GM23248 (cell line): ENCODE data around the gene CHM.

Experiments
- EZH2 ChIP-seq: fragments of 200-600 bp; sonication (generic); IDR thresholded peaks from 2 replicates; pipeline ENCODE4 v1.6.1; 2018; ENCODE audit warnings: antibody characterized with exemption, mild to moderate bottlenecking; ENCODE audit not compliant: insufficient read depth, poor library complexity, severe bottlenecking
- EZH2phosphoT487 ChIP-seq: fragments of 200-600 bp; sonication (generic); IDR thresholded peaks from 2 replicates; pipeline ENCODE4 v1.6.1; 2018; ENCODE audit warnings: antibody characterized with exemption, moderate library complexity, mild to moderate bottlenecking, low read depth; ENCODE audit not compliant: insufficient read depth

GRCh38 chrX:85964744-85965143, 82.6 kb downstream of the CHM start:
- no peak for TF ChIP-seq EZH2
- no peak for TF ChIP-seq EZH2phosphoT487
